NCI-H748 treated with DMSO at 0.1 percent for 48 hours (cell line): ENCODE measurements around the gene SUGP2.
A peak's percentile ranks its signal among the peaks of the same experiment; 100 is the strongest.

Experiments
- DNase-seq: peaks from one replicate; lab custom pipeline; 2025; lab: John Stamatoyannopoulos, UW

Gene SUGP2

GRCh38 chr19:19033426-19034203 is at the start of gene SUGP2, which contains the start of gene ARMC6:
Gene SUGP2 (minus strand): TSS chr19:19033517. CDS start chr19:19031071, 2,446 bp downstream.
Gene ARMC6 (plus strand): TSS chr19:19033603. CDS start chr19:19034210, 607 bp downstream.
- peak; percentile 65 for DNase-seq

GRCh38 chr19:19081642-19082151 is 48.4 kb upstream of the SUGP2 start:
- DNase-seq, result no peak

DNA sequence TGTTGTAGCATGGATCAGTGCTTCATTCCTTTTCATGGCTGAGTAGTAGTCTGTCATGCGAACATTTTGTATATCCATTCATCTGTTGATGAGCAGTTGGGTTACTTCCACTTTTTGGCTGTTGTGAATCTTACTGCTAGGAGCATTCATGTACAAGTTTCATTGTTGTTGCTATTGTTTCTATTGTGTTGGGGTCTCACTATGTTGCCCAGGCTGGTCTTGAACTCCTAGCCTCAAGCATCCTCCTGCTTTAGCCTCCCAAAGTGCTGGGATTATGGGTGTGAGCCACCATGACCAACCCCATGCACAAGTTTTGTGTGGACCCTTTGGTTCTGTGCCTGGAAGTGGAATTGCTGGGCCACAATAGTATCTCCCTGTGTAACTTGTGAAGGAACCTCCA is 46.3 kb upstream of the SUGP2 start:
- no peak for DNase-seq

DNA sequence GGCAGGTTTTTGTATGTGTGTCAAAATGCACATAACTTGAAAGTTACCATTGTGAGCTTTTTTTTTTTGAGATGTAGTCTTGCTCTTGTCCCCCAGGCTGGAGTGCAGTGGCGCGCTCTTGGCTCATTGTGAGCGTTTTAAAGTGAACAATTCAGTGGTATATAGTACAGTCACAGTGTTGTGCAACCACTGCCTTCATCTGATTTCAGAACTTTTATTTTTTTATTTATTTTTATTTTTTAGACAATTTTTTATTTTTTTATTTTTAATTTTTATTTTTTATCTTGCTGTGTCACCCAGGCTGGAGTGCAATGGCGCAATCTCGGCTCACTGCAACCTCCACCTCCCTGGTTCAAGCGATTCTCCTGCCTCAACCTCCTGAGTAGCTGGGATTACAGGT is 45.5 kb upstream of the SUGP2 start:
- DNase-seq, result no peak

DNA sequence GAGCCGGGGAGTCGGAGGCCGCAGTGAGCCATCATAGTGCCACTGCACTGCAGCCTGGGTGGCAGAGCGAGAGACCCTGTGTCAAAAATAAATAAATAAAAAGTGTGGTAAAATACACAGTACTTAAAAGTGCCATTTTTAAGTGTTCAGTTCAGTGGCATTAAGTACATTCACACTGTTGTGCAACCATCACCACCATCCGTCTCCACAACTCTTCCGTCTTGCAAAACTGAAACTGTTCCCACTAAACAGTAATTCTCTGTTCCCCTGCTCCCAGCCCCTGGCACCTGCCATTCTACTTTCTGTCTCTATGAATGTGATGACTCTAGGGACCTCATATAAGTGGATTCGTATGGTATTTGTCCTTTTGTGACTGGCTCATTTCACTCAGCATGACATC is 43.8 kb upstream of the SUGP2 start:
- peak; percentile 15 for DNase-seq

GRCh38 chr19:19076476-19076875 is 43.2 kb upstream of the SUGP2 start:
- DNase-seq, result no peak

DNA sequence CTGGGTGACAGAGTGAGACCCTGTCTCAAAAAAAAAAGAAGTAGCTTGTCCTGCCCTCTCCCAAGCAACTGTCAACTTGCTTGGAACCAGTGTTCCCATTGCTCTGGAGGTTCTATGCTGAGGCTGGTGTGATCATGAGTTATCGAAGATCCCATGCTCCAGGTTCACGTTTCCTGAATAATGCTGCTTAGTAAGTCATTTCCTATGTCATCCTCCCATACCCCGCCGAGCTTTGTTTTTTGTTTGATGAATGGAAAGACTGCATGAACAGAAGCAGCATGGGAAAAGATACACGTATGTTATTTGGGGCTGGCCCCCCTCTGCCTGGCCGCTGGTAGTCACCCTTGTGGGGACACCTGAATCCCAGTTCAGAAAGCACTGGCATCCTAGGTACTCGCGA is 41.8 kb upstream of the SUGP2 start:
- no peak for DNase-seq

- no peak for DNase-seq
These were observed 41.0 kb upstream of the SUGP2 start for GRCh38 chr19:19074196-19074882.

DNA sequence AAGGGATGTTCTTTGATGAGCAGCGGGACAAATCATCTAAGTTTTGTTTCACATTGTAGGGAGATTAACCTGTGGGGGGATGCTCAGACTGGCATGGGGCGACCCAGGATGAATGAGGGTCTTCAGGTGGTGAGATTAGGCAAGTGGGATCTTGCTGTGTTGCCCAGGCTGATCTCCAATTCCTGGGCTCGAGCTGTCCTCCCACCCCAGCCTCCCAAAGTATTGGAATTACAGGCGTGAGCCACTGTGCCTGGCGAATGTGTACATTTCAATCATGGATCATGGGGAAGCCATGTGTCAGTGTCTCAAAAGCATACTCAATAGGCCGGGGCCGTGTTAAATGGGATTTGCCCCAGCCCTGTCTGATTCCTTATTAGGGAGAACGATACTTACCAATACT is 38.6 kb upstream of the SUGP2 start:
- no peak for DNase-seq

DNA sequence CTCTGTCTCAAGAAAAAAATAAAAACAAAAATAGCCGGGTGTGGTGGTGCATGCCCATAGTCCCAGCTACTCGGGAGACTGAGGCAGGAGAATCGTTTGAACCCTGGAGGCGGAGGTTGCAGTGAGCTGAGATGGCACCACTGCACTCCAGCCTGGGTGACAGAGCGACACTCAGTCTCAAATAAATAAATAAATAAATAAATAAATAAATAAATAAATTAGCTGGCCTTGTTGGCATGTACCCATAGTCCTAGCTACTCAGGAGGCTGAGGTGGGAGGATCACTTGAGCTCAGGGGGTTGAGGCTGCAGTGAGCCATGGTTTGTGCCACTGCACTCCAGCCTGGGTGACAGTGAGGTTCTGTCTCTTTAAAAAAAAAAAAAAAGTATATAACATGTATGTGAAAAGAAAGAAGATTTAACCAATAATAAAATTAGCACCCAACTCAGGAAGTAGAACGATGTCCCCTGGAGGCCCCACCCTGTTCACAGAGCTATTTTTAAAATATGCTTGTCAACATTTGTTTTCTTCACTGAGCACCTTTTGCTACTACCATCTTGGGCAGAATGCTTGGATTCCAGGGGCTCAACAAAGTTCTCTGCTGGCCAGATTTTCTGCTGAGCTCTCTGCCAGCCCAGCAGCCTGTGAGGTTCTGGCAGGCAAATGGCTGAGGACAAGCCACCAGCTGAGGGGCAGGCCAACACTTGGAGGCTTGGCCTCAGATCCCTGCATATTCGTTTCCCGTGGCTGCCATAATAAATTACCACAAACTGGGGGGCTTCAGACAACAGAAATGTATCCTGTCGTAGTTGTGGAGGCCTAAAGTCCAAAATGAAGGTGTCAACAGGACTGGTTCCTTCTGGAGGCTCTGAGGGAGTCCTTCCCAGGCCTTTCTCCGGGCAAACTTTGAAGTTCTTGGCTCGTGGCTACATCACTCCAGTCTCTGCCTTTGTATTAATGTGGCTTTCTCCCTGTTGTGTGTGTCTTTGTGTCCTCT is 35.6 kb upstream of the SUGP2 start:
- no peak for DNase-seq

- no peak for DNase-seq
These were observed 34.2 kb upstream of the SUGP2 start for GRCh38 chr19:19067276-19068072.

- no peak for DNase-seq
These were observed 31.8 kb upstream of the SUGP2 start for GRCh38 chr19:19064811-19065745.

DNA sequence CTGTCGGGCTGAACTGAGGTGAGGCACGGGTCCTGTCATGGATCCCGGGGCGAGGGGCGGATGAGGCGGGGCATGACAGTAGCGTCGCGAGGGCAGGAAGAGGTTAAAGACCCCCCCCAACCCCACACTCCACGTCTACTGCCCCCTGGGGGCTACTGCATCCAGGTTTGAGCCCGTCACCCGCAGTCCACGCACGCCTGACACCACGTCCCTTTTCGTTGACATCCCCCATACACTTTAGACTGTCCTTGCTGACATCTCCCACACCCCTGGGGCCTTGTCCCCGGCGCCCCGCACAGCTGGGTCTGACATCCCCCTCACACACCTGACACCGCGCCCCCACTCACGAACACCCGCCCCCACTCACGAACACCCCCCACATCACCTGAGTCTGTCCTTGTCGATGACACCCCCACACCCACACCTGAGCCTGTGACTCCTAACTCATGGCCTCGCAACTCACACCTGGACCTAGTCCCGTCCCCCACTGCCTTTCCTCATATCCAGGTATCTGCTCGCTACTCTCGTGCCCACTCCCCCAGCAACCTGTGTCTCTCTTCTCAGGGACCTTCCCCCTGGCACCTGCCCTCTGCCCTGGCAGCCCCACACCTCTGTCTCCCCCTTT is 30.9 kb upstream of the SUGP2 start:
- DNase-seq, result no peak

- DNase-seq, result peak; percentile 92
These were observed 30.1 kb upstream of the SUGP2 start, which contains the start of gene SLC25A42 for GRCh38 chr19:19063183-19064097. Gene SLC25A42 (plus strand): TSS chr19:19063994. CDS start chr19:19096125, 32,131 bp downstream.

- no peak for DNase-seq
These were observed 29.3 kb upstream of the SUGP2 start for GRCh38 chr19:19062454-19063182.

DNA sequence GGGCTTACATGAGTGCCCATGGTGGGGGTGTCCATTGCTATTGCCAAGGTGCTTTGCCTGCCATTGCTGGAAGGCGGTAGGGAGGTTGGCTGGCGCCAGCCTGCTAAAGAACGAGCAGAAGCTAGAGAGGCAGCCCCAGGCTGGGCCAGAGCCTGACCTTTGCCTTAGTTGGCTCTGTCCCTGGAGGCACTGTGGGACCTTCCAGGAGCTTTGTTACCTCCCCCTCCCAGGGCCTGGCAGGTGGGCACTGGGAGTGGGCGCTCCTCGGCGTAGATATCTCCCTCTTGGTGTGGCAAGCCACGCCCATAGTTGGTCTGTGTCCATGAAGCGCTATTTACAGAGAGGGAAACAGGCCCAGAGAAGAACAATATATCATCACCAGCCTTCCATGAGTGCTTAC is 28.2 kb upstream of the SUGP2 start:
- no peak for DNase-seq

DNA sequence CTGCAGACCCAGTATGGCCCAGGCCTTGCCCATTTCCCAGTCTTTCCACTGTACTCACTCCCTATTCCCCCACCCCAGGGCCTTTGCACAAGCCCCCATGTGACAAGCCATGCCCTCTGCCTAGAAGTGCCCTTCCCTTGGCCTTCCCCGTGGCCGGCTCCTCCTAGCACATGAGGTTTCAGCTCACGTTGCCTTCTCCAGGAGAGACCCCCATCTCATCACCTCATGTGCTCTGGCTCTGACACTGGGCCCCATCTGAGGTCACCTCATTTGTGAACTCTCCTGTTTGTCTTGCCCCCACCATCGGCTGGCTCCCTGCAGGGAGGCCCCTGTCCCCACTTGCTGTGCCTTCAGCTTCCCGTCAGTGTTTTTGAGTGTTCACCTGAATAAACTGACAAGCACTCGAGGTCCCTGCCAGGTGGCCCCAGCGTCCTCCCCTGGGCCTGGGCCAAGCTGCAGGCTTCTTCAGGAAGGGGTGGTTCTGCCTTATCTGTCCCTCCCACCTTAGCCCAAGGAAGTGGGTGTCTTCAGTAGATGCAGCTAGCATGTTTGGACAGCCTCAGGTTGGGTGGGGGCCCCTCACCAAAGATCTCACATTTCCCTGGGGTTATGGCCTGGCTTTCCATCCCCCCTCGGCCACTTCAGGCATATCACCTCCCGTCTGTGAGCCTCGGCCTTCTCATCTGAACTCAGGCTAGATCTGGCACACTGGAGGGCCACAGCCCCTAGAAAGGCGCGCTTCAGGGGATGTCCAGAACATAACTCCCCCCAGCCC is 26.7 kb upstream of the SUGP2 start:
- no peak for DNase-seq
